Activated CD8-positive, alpha-beta memory T cell treated with anti-CD3 and anti-CD28 coated beads, Interleukin-2, amount 50 U/mL, for 48 hours (primary cell): ENCODE data around the gene RNASEH2A.

ENCODE experiments used
- DNase-seq: peaks from one replicate; pipeline ENCODE4 v3.0.0-alpha.2; 2020

The RNASEH2A gene

DNA sequence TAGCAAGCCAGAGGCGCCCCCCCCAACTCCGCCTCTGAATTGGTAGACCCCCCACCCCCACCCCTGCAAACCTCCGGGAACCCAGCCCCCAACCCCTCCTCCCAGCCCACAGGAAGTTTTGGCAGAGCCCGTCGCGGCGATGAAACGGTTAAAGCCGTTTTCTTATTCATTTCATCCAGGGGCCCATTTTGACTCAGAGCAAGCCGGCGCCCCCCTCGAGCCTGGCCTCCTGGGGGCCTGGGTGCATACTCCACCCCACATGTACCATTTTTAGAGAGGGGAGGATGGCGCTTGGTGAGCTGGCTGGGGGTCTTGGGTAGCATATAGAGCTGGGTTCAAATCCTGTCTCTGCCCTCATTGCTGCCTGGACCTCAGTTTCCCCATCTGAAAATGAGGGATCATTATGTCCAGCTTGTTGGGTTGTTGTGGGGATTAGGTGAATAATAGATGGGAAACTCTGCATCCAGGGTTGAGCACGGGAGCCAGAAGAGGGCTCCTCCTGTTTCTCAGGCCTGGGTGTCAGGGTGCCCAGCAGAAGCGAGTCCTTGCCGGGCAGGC, 23.0 kb upstream of the RNASEH2A start:
- peak; percentile 88 for DNase-seq

DNA sequence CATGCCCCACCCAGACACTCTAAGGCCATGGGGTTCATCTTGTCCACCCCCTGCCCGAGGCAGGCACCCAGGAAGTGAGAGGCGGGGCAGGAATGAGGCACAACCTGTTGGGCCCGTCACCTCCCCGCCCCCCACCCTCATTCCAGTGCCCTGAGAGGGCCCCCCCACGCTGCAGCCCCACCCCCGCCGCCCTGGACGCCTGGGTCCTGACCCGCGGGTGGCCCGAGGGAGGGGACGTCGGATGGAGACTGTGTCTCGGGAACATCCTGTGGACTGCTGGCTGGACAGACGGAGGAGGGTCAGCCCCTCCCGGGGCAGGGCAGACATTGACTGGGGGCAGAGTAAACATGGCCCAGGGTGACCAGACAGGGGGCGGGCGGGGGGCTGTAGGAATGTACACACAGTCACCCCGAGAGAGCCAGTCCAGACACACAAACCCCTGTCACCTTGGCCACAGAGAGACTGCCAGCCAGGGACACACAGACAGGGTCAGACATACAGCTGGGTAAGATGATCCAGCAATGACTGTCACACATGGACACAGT, 22.5 kb upstream of the RNASEH2A start:
- DNase-seq, result peak; percentile 63

DNA sequence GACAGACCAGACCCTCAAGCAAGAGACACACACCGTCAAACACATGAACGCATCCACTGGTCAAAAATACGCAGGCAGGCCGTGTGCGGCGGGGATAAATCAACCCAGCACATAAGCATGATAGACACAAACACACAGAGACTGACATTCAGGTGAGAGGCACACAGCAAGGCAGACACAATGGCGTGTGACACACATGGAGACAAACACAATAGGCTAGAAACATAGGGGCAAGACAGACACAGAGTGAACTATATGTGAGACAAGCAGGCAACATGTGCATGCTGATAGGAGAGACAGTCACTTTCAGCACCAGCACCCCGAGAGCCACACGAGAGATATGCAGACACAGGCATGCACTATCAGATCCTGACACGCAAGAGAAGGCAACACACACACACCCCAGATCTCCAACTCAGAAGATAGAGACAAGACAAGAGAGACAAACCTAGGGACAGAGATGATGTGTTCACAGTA, 22.0 kb upstream of the RNASEH2A start:
- peak; percentile 65 for DNase-seq

DNA sequence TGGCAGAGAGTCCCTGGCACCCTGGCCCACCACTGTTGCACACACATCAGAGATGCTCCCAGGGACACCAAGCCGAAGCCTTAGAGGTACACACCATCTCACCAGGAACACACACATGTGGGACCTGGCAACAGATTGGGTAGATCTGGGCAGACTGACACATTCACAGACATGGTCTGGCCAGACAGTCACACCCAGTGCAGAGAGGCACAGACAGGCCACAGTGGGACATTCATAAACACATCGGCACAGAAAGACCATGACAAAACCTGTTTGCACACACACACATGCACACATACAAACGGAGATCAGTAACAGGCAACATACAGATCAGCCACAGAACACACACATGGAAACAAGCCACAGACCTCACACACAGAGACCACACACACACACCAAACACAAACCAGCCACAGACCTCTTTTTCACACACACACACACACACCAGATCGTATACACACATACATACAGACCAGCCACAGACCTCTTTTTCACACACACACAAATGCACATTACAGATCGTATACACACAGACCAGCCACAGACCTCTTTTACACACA, 21.4 kb upstream of the RNASEH2A start:
- DNase-seq, result peak; percentile 66

DNA sequence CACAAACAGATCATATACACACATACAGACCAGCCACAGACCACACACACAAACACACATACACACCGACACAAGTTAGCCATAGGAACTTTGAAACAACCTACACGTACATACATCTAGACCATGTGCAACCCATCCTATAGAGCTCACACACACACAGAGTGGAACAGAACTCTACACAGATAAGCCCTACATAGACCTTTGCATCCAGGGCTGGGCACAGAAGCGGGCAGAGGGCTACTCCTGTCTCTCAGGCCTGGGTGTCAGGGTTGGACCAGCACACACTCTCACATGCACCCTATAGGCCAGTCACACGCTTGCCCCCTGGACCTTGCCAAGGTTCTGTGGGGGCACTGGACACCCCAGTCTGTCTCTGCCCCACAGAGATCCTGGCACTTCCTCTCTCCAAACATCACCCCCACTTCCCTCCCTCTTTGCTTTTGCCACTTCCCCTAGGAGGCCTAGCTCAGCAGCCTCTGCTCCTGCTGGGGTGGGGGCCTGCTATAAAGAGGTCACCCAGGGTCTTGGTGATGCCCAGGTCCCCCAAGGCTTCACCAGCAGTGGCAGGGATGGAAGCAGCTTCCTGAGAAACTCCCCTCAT, 20.9 kb upstream of the RNASEH2A start:
- peak; percentile 65 for DNase-seq

- no peak for DNase-seq
Observed at GRCh38 chr19:12786141-12786870, 20.1 kb upstream of the RNASEH2A start.

DNA sequence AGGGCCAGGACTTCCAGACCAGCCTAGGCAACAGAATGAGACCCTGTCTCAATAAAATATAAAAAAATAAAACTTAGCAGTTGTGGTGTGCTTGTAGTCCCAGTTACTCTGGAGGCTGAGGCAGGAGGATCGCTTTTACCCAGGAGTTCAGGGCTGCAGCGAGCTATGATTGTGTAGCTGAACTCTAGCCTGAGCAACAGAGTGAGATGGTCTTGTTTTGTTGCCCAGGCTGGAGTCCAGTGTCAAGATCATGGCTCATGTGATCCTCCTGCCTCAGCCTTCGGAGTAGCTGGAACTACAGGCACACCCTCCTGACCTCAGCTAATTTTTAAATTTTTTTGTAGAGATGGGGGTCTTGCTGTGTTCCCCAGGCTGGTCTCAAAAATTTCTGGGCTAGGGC, 19.4 kb upstream of the RNASEH2A start:
- DNase-seq, result no peak

DNA sequence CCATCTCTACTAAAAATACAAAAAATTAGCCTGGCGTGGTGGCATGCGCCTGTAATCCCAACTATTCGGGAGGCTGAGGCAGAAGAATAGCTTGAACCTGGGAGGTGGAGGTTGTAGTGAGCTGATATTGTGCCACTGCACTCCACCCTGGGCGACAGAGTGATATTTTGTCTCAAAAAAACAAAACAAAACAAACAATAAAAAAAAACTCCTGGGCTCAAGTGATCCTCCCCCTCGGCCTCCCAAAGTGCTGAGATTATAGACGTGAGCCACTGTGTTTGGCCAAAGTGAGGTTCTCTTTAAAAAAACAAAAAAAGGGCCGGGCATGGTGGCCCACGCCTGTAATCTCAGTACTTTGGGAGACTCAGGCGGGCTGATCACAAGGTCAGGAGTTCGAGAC, 18.9 kb upstream of the RNASEH2A start:
- no peak for DNase-seq

DNA sequence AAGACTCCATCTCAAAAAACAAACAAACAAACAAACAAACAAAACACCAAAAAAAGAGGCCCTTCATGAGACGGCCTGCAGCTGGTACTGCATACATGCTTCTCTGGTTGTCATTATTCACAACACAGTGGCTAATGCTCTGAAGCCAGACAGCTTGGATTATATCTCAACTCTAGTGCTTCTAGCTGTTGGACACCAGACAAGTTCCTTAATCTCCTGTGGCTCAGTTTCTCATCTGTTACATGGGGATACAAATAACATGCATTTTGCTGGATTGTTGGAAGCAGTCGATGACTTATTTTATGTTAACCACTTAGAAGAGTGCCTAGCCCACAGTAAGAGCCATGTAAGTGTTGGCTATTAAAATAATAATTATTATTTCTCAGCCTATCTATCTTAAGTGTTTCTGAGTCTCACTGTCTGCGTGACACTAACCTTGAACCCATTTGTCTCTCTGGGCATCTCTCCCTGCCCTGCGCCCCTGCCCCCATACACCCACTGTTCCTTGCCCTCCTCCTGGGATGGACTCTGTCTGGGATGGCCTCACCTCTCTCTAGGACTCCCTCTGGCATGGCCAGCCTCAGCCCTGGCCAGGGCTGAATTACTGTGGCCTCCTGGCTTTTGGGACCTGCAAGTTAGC, 18.2 kb upstream of the RNASEH2A start:
- DNase-seq, result no peak

DNA sequence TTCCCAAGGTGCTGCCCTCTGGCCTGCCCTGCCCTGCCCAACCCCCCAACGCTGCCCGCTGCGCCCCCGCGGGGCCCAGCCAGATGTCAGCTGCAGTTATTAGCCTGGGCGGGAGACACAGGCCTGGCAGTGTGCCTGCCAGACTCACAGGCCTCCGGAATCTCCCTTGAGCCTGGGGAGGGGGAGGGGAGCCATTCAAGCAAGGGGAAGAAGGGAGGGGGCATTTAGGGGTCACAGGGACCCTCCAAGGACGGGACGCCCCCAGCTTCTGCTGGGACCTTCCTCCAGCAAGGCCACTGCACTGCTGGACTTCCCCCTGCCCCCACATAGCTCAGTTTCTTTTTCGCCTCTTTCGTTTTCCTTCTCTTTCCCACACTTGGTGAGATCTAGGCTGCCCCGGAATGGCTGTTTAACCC, 17.7 kb upstream of the RNASEH2A start:
- peak; percentile 72 for DNase-seq

GRCh38 chr19:12789098-12789903, 17.1 kb upstream of the RNASEH2A start:
- no peak for DNase-seq

DNA sequence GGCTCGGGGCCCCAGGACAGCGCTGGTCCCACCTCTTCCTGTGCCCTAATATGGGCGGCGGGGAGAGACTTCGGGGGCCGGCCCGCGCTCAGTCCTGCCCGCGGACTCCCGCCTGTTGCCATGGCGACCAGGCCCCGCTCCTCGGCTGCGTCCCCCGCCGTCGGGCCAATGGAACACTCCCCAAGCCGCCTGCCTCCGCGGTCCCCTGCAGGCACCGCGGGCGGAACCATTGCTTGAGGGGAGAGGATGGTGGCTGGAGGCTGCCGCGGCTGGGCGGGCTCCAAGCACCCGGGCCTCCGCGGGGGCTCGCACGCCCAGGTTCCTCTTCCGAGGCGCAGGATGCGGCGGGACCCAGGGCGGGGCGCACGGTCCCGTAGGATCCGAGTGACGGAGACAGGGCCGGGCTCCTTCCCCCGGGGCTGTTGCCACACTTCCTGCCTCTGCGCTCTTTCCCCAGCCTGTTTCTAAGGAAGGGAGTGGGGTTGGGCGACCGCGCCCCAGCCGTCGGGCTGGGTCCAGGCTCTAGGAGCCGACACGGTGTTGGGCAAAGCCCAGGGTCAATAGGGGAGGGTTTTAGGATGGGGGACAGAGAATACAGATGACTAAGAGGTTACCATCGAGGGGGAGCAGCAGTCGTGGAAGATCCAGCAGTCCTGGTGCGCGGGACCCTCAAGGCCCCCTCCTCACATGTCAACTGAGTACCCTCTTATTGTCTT, 16.3 kb upstream of the RNASEH2A start:
- DNase-seq, result peak; percentile 98

GRCh38 chr19:12790628-12791344, 15.6 kb upstream of the RNASEH2A start:
- DNase-seq, result peak; percentile 66

DNA sequence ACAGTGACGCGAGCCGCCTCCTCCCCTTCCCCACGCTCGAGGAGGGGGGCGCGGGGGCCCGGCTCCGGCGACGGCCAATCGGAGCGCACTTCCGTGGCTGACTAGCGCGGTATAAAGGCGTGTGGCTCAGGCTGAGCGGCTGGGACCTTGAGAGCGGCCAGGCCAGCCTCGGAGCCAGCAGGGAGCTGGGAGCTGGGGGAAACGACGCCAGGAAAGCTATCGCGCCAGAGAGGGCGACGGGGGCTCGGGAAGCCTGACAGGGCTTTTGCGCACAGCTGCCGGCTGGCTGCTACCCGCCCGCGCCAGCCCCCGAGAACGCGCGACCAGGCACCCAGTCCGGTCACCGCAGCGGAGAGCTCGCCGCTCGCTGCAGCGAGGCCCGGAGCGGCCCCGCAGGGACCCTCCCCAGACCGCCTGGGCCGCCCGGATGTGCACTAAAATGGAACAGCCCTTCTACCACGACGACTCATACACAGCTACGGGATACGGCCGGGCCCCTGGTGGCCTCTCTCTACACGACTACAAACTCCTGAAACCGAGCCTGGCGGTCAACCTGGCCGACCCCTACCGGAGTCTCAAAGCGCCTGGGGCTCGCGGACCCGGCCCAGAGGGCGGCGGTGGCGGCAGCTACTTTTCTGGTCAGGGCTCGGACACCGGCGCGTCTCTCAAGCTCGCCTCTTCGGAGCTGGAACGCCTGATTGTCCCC, 14.9 kb upstream of the RNASEH2A start, which contains the start of gene JUNB:
Gene JUNB (plus strand): TSS at position 142 of the 706 bp plus-strand sequence. CDS start 286 bp downstream, at position 428.
- DNase-seq, result peak; percentile 99

- peak; percentile 88 for DNase-seq
Observed at GRCh38 chr19:12792051-12792852, 14.1 kb upstream of the RNASEH2A start.

DNA sequence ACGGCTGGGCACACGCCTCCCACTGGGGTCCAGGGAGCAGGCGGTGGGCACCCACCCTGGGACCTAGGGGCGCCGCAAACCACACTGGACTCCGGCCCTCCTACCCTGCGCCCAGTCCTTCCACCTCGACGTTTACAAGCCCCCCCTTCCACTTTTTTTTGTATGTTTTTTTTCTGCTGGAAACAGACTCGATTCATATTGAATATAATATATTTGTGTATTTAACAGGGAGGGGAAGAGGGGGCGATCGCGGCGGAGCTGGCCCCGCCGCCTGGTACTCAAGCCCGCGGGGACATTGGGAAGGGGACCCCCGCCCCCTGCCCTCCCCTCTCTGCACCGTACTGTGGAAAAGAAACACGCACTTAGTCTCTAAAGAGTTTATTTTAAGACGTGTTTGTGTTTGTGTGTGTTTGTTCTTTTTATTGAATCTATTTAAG, 13.5 kb upstream of the RNASEH2A start:
- DNase-seq, result peak; percentile 66

DNA sequence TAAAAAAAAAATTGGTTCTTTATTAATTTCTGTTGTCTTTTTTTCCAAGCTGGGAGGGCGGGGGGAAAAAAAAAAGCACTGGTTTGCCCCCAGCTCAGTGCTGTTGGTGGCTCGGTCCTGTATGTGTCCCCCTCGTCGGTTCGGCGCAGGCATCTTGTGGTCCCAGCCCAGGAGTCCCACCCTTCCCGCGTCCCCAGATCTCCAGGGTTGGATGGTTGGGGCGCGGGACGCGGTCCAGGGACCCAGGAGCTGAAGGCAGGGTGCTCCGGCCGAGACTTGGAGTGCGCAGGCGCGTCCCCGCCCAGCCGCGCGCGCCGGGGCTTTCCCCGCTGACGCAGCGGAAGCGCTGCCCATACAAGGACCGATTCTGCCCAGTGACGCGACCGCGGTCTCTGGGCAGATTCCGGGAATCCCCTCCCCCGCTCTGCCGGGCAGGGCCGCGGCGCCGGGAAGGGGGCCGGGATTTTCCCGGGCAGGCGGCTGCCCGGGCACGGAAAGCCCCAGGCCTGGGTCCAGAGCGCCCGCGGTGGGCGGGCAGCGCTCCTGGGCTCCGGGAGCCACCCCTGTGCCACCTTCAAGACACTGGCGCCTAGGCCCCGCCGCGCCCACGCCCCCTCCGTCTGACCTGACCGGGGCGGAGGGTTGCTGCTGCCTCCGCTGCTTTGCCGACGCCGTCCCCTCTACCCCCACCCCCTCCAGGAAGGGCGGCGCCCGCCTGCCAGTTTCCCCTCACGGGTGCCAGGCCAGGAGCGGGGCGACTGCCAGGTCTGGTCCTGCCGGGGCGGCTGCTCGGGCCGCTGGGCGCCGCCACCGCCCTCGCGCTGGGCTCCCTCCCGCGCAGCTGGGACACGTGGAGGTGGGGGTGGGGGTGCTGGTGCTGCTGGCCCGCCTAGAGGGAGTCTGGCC, 12.8 kb upstream of the RNASEH2A start:
- peak; percentile 98 for DNase-seq
